ENCODE measurements around the gene SLC28A1. TPM values are rescaled to one million over a fixed set of nuclear protein-coding genes. Genes with fewer than 3 reads are reported as not detected.

The SLC28A1 gene
- total and polyA plus RNA-seq, 11 donors: 0.14 to 2.9 (median 0.74) TPM; not detected in 1

GRCh38 chr15:84967380-84967779 is 82.9 kb downstream of the SLC28A1 start:
- DNase-seq (peak in 1 of 5 donors; percentile 2), ATAC-seq (no peak)
- H3K9me3 ChIP-seq: peaks cover 0 to 7% (median 0%) of the 10 kb centered on the region in 12 donors
- peaks cover 0 to 6% (median 0%) of the 10 kb centered on the region in 12 donors for H3K4me1 ChIP-seq
- no peak overlapping the region for H3K4me3 ChIP-seq
- H3K36me3 ChIP-seq: no peaks in the 10 kb centered on the region
- no peak overlapping the region for H3K27ac ChIP-seq
- TF ChIP-seq CTCF (IDR thresholded peaks at IDR 0.05) (no peak), POLR2A (IDR thresholded peaks at IDR 0.05) (no peak)
- no peaks in the 10 kb centered on the region for H3K27me3 ChIP-seq
- WGBS, 4 donors: 59 to 82% (median 66%) methylated on average over 3 of the region's 3 CpGs
- intact Hi-C loops (cut with DNase I): loop anchor here in 1 of 10 donors (10.0 kb wide), 1 partner anchor 197 kb away; no protein-coding TSS in a partner anchor

- Histone ChIP-seq H3K4me3 (no peak overlapping the region), H3K4me1 (peaks cover 0 to 6% (median 0%) of the 10 kb centered on the region in 12 donors), H3K9me3 (peaks cover 0 to 7% (median 0%) of the 10 kb centered on the region in 12 donors), H3K27ac (no peak overlapping the region), H3K36me3 (no peaks in the 10 kb centered on the region), H3K27me3 (no peaks in the 10 kb centered on the region)
- DNase-seq (no peak), ATAC-seq (no peak)
- WGBS, 4 donors: 92 to 97% (median 95%) methylated on average over 2 to 3 of the region's 3 CpGs
- no peak for TF ChIP-seq CTCF (IDR thresholded peaks at IDR 0.05)
- no peak for TF ChIP-seq POLR2A (IDR thresholded peaks at IDR 0.05)
- intact Hi-C loops (cut with DNase I): loop anchor here in 1 of 10 donors (10.0 kb wide), 1 partner anchor 196 kb away; no protein-coding TSS in a partner anchor
Observed at GRCh38 chr15:84968301-84968700, 83.8 kb downstream of the SLC28A1 start.

GRCh38 chr15:84969257-84969656 is 84.8 kb downstream of the SLC28A1 start:
- 73 to 86% (median 78%) methylated on average over 4 to 6 of the region's 6 CpGs for whole genome bisulfite sequencing, 4 donors
- Histone ChIP-seq H3K4me3 (no peak overlapping the region), H3K27ac (no peak overlapping the region), H3K27me3 (no peaks in the 10 kb centered on the region), H3K9me3 (peaks cover 0 to 6% (median 0%) of the 10 kb centered on the region in 12 donors), H3K36me3 (no peaks in the 10 kb centered on the region), H3K4me1 (peaks cover 0 to 6% (median 0%) of the 10 kb centered on the region in 12 donors)
- no peak for TF ChIP-seq POLR2A (IDR thresholded peaks at IDR 0.05)
- TF ChIP-seq CTCF (IDR thresholded peaks at IDR 0.05): no peak
- intact Hi-C loops (cut with DNase I): loop anchor here in 1 of 10 donors (10.0 kb wide), 1 partner anchor 196 kb away; no protein-coding TSS in a partner anchor
- DNase-seq: no peak
- ATAC-seq: no peak

GRCh38 chr15:84970843-84971242 is 86.4 kb downstream of the SLC28A1 start:
- Histone ChIP-seq H3K27me3 (no peaks in the 10 kb centered on the region), H3K9me3 (no peaks in the 10 kb centered on the region), H3K36me3 (no peaks in the 10 kb centered on the region), H3K27ac (no peak overlapping the region), H3K4me3 (no peak overlapping the region), H3K4me1 (peaks cover 0 to 6% (median 0%) of the 10 kb centered on the region in 12 donors)
- intact Hi-C loops (cut with DNase I): no loop called here
- 36 to 59% (median 54%) methylated on average over 3 of the region's 3 CpGs for WGBS, 4 donors
- ATAC-seq (peak in 3 of 4 donors; percentile 31 to 72 (median 68)), DNase-seq (peak in 1 of 5 donors; percentile 40)
- TF ChIP-seq POLR2A (IDR thresholded peaks at IDR 0.05) (no peak), CTCF (IDR thresholded peaks at IDR 0.05) (no peak)
